ENCODE data around the gene MADCAM1. TPM values are rescaled to one million over a fixed set of nuclear protein-coding genes. Genes with fewer than 3 reads are reported as not detected.

The MADCAM1 gene
- 0.07 and 0.13 TPM in 2 replicates for total RNA-seq

DNA sequence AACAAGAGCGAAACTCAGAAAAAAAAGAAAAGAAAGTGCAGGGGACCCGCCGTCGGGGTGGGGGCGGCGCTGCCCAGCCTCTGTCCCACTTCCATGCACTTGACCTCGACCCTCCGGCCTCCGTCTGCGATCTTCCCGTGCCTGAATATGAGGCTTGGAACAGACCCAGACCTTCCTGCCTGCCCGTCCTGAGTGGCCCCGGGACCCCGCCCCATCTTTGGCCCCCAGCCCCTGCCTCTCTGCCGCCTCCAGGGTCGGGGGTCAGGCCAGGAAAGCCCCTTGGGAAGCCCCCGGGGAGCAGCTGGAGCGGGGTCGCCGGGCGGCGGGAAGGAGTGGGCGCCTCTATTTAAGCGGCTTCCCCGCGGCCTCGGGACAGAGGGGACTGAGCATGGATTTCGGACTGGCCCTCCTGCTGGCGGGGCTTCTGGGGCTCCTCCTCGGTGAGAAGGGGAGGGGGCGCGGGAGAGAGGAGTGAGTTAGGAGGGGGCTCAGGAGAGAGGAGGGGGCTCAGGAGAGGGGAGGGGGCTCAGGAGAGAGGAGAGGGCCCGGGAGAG, at the start of gene MADCAM1:
Gene MADCAM1, plus strand, starts transcription at position 375 of the 554 bp plus-strand sequence. Its CDS starts 14 bp downstream, at position 389.

GRCh38 chr19:460877-461720, 35.2 kb upstream of the MADCAM1 start, which contains the start of gene SHC2:
TSS of gene SHC2 (minus strand) at chr19:461033. CDS start at chr19:460996, 37 bp downstream.

DNA sequence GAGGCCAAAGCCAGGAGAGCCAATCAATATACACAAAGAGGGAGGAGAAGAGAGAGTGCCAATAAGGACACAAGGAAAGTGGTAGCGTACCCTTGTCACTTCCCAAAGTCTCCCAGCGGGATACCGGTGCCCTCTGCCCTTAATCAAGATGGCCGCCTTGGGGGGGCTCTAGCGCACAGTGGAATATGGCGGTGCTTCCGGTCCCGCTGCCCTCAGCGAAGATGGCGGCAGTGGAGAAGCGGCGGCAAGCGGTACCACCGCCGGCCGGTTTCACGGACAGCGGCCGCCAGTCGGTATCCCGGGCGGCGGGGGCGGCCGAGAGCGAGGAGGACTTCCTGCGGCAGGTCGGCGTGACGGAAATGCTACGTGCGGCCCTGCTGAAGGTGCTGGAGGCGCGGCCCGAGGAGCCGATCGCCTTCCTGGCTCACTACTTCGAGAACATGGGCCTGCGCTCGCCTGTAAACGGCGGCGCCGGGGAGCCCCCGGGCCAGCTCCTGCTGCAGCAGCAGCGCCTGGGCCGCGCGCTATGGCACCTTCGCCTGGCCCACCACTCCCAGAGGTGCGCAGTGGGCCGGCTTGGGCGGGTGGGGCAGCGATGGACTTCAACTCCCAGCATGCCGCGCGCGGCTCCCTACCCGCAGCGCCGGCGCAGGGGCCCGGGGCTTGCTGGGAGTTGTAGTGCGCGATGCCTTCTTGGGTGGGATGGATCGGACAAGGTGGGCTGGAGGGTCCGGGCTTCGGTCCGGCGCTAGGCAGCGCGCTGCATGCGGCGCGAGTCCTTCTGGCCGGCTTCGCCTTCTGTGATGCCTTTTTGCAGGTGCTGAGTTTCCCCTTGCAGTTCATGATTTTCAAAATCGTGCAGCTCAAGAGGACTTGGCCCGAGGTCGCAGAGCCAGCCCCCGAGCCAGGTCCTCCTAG, 11.3 kb downstream of the MADCAM1 start, which contains the start of gene TPGS1:
Gene TPGS1, plus strand, starts transcription at position 212 of the 918 bp plus-strand sequence. Its CDS starts 10 bp downstream, at position 222.

DNA sequence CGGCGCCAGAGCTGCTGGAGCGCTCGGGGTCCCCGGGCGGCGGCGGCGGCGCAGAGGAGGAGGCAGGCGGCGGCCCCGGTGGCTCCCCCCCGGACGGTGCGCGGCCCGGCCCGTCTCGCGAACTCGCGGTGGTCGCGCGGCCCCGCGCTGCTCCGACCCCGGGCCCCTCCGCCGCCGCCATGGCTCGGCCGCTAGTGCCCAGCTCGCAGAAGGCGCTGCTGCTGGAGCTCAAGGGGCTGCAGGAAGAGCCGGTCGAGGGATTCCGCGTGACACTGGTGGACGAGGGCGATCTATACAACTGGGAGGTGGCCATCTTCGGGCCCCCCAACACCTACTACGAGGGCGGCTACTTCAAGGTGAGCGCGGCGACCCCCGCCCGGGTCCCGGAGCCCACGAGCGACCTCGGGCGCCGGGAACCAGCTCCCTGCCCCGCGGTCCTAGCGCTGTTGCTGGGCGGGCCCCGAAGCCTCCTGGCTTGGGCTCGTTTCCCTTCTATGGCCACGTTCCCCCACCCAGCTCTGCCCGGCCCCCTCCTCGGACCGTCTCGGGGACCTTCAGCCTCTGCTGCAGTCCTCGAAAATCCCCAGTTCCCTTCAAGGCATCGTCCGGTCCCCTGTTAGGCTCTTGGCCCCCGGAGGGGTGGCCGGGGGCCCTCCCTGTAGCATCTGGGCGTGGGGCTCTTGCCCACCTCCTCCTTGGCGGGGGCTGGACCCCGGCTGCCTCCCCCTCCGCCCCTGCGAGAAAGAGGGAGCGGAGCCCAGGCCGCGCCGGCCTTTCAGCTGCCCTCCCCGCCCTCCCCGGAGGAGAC, 35.7 kb downstream of the MADCAM1 start, which contains the start of gene CDC34:
Gene CDC34, plus strand, starts transcription at position 8 of the 808 bp plus-strand sequence. Its CDS starts 172 bp downstream, at position 180.

GRCh38 chr19:543910-544608, 47.8 kb downstream of the MADCAM1 start, which contains the start of gene GZMM:
TSS of gene GZMM (plus strand) at chr19:544053. CDS start at chr19:544072, 19 bp downstream.

Small RNA genes lying within 50 kb of the gene (small RNA-seq; reads per million reads assigned to genes)
- 0.21 reads per million for gene RNA5SP462

Other genes starting within 250 kb of the MADCAM1 start
- gene PLPP2, start 205.1 kb upstream of the MADCAM1 start, total RNA-seq: 2.9 and 4.8 TPM in 2 replicates
- 12.0 and 15.3 TPM in 2 replicates for gene MIER2, start 151.7 kb upstream of the MADCAM1 start, total RNA-seq
- 0.13 and 0.29 TPM in 2 replicates for gene C2CD4C, start 87.3 kb upstream of the MADCAM1 start, total RNA-seq
- gene SHC2, start 35.5 kb upstream of the MADCAM1 start, total RNA-seq: 1.7 and 2.0 TPM in 2 replicates
- 21.2 and 29.1 TPM in 2 replicates for gene TPGS1, start 11.0 kb downstream of the MADCAM1 start, total RNA-seq
- 68.5 and 69.9 TPM in 2 replicates for gene CDC34, start 35.3 kb downstream of the MADCAM1 start, total RNA-seq
- not detected in 2 replicates for gene GZMM, start 47.6 kb downstream of the MADCAM1 start, total RNA-seq
- 251 and 322 TPM in 2 replicates for gene BSG, start 76.1 kb downstream of the MADCAM1 start, total RNA-seq
- gene HCN2, start 93.4 kb downstream of the MADCAM1 start, total RNA-seq: 0.36 and 0.40 TPM in 2 replicates
- gene POLRMT, start 137.1 kb downstream of the MADCAM1 start, total RNA-seq: 33.2 and 37.4 TPM in 2 replicates
- not detected in 2 replicates for gene FGF22, start 143.4 kb downstream of the MADCAM1 start, total RNA-seq
- 43.8 and 46.2 TPM in 2 replicates for gene RNF126, start 166.7 kb downstream of the MADCAM1 start, total RNA-seq
- 9.3 and 21.8 TPM in 2 replicates for gene FSTL3, start 179.9 kb downstream of the MADCAM1 start, total RNA-seq
- not detected in 2 replicates for gene PRSS57, start 199.0 kb downstream of the MADCAM1 start, total RNA-seq
- 6.5 and 9.8 TPM in 2 replicates for gene PALM, start 212.4 kb downstream of the MADCAM1 start, total RNA-seq

Measured in thoracic aorta endothelial cell (primary cell).